NCI-H446 (cell line): ENCODE data around the gene UTS2.

Source experiments
- DNase-seq, 2 experiments: peaks; one replicate each; lab custom pipeline; 2025; lab: John Stamatoyannopoulos, UW

Gene UTS2

DNA sequence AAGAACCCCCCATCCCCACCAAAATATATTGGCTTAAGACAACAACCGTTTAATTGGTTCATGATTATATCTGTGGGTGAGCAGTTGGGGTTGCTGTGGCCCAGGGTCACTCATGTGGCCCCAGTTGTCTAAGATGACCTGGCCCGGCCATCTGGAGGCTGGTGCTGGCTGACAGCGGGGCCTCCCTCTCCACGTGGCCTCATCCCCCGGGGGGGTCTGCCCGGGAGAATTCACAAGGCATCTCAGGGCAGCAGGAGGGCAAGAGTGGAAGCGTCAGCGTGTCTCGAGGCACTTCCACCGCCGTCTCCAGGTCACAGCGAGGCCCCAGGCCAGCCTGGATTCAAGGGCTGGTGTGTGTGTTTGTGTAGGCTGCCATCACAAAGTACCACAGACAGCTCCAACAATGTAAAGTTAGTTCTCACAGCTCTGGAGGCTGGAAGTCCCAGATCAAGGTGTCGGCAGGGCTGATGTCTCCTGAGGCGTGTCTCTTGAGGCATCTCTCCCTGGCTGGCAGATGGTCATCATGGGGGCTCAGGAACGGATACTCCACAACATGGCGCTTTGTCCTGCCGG lies 11.0 kb upstream of the UTS2 start:
- DNase-seq, result no peak

GRCh38 chr1:7862211-7863060 lies 9.6 kb upstream of the UTS2 start:
- no peak for DNase-seq

GRCh38 chr1:7861452-7861851 lies 8.6 kb upstream of the UTS2 start:
- DNase-seq, result no peak

- DNase-seq, result no peak
These were observed 7.3 kb upstream of the UTS2 start for GRCh38 chr1:7860130-7860529.

- no peak for DNase-seq
These were observed 6.5 kb upstream of the UTS2 start for GRCh38 chr1:7859406-7859805.

DNA sequence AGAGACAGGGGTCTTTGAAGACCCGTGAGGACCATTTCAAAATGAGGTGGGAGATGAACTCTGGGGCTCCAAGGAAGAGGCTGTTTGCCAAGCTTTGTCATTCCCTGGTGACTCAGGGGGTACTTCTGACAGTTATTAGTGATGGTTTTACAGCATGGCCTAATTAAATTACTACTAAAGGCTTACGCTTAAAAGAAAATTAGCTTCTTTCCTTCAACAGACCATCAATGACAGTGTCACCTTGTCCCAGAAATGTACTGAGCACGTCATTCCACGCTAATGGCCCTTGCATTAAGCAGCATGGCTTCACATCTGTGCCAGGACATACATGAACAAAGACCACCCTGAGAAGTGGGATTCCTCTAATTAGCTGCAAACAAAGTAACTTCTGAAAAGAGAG lies 5.1 kb upstream of the UTS2 start:
- no peak for DNase-seq

DNA sequence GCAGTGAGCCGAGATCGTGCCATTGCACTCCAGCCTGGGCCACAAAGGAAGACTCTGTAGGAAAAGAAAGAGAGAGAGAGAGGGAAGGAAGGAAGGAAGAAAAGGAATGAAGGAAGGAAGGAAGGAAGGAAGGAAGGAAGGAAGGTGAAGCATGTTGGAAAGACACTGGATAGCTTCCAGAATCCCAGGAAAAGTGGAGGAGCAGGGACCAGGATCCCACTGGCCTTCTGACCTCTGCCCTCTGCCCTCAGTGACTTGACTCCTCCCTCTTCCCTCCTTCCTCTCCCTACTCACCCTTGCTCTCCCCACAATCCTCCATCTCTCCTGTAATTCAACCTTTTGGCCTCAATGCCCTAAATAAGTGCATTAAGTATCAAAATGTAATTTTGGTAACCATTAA lies 4.1 kb upstream of the UTS2 start:
- DNase-seq, result no peak

DNA sequence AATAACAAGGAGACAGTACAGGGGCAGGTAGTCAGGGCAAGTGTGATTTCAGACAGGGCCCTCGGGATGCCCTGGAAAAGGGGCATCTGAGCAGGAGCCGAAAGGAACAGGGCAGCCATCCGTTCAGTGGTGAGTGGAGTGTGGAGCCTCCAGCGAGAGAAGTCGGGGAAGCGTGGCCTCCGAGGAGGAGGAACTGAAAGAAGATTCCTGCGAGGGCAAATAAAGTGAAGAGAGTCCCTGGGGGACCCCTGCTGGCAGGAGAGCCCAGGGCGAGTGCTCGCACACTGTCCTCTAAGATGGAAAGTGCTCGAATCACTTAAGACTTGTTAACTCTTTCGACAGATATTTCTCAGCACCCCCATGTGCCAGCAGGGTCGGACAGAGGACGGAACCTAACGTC lies 3.5 kb upstream of the UTS2 start:
- no peak for DNase-seq

DNA sequence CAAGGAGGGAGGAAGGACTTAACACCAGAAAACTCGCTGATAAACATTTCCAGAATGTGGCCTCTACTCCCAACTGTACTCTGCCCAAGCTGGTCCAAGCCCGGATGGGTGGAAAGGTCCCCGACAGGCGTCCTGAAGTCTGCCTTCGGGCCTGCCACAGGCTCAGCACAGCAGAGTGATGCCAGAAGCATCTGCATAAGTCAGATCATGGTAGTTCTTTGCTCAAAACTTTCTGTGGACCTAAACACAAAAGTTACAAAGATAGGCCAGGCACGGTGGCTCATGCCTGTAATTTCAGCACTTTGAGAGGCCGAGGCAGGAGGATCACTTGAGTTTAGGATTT lies 790 bp upstream of the UTS2 start:
- DNase-seq, result no peak

- no peak for DNase-seq
These were observed 2.1 kb downstream of the UTS2 start for GRCh38 chr1:7850786-7851185.

DNA sequence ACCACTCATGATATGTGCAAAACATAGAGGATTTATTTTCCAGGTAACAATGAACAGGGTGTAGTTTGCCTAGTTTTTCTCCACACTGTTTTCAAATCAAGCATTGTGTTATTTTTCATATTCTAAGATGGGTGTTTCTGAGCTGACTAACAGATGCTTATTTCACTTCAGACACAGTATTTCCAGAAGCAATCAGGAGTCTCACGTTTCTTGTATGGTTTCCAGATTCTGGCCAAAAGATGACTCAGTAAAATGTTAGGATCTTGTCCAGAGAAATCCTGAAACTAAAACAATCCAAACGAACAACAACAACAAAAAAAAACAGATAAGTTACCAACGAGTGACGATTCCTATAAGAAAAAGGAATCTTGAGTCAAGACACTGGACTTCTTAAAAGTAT lies 5.3 kb downstream of the UTS2 start:
- peak in 1 of 2 experiments; percentile 12 for DNase-seq

DNA sequence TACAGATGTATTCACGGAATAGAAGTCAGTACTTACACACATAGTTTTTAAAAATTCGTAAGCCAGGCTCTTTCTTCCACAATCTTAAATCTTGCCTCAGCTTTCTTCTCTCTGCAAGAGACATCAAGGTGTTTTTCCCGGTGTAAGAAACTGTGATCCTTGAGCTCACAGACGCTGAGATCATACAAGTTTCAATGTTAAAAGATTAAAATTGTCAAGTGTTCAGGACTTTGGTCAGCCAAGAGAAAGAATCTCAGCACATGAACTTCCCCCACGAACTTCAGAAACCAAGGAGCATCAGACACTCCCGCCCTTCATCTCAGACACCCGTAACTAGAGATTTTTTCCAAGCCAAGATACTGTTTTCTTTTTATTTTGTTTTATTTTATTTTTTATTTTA lies 6.2 kb downstream of the UTS2 start:
- DNase-seq, result no peak

DNA sequence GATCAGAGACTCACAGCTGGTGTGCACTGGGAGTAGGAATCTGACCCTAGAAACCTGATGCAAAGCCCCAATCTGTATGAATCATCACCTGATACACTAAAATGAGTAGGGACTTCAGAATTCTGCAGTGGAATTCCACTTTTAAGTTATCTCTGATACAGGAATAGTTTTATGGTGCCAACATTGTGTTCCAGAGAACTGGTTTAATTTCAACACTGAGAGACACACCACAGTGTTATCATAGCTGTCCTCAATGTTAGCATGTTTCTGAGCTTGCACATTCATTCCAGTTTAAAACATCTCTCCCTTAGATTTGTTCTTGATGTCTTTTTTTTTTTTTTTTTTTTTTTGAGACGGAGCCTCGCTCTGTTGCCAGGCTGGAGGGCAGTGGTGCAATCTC lies 7.1 kb downstream of the UTS2 start:
- DNase-seq, result no peak

GRCh38 chr1:7842517-7842916 lies 10.3 kb downstream of the UTS2 start:
- no peak for DNase-seq

GRCh38 chr1:7839526-7839925 lies 13.3 kb downstream of the UTS2 start:
- no peak for DNase-seq

DNA sequence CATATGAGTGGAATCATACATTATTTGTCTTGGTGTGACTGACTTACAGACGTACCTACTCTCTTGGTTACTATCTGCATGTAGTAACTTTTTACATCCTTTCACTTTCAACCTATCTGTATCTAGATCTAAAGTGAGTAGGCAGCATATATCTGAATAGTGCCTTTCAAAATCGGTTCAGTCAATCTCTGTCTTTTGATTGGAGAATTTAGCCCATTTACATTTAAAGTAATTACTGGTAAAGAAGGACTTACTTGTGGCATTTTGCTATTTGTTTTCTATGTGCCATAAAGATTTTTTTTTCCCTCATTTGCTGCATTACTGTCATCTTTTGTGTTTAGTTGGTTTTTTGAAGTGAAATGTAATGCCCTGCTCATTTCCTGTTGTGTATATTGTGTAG lies 14.2 kb downstream of the UTS2 start:
- DNase-seq, result no peak

- no peak for DNase-seq
These were observed 19.8 kb downstream of the UTS2 start for GRCh38 chr1:7833035-7833434.

- DNase-seq, result no peak
These were observed 21.4 kb downstream of the UTS2 start for GRCh38 chr1:7831458-7831857.

GRCh38 chr1:7827126-7827955 lies 25.5 kb downstream of the UTS2 start:
- no peak for DNase-seq

- no peak for DNase-seq
These were observed 26.5 kb downstream of the UTS2 start for GRCh38 chr1:7826363-7826762.

DNA sequence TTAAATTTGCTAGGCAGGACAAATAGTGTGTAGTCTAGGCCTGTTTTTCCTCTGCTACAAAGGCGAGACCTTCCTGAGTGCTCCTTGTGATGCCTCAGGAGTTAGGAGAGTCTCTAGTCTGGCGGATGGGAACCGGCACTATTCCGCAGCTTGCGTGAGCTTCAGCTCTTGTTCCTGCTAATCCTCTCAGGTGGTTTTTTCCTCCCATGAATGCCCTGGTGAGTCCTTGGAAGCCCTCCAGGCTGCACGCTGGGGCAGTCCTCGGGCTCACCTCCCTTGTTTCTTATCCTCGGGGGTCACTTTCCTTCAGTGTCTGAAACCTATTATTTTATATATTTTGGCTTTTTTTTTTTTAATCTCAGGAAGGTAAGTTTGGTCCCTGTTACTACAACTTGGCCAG lies 28.2 kb downstream of the UTS2 start:
- DNase-seq, result no peak

DNA sequence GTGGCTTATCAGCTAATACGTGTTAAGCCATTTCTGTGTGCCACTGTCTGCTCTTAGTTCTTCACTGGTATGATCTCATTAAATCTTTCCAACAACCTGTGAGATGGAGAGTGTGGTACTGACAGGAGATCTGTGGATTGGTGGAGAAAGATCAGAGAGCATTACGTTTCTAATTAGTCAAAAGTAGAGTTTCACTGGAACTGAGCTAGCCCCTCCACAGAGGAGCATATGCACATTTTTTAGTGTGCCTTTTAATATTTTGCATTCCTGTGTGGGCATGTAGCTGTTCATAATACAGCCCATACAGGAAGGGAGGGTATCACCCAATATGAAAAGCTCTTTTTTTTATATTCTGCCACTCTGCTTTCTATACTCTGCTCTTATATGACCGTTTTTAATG lies 31.6 kb downstream of the UTS2 start:
- DNase-seq, result no peak

DNA sequence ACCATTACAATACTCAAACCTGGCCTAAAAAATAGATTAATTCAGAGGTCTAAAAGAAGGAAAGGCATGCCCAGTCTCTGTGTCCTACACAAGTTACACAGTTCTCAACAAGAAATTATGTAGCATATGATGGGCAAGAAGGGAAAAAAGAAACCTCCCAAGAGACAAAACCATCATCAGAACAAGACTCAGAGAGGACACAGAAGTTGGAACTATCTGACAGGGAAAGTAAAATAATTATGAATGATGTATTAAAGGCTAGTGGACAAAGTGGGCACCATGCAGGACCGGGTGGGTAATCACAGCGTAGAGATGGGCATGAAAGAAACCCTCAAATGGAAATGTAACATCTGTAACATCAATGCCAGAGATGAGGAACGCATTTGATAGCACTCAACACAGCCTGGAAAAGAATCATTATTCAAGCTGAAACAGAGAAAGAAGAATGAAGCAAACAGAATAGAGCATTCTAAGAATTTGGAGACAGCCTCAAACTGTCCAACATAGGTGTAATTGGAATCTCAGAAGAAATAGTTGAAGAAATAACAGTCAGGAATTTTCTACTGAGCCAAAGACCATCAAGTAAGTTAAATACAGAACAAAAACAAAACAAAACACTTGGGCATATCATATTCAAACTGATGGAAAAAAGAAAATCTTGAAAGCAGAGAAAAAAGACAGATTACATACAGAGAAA lies 39.0 kb downstream of the UTS2 start:
- DNase-seq, result no peak
